HepG2 (cell line): Measurements from ENCODE around the gene PHKG2. TPM values are rescaled to one million over a fixed set of nuclear protein-coding genes. Genes with fewer than 3 reads are reported as not detected.
A peak's percentile ranks its signal among the peaks of the same experiment; 100 is the strongest.

Experiments used
- ETV5 ChIP-seq: IDR thresholded peaks from 2 replicates; pipeline ENCODE4 v1.6.1; 2018; ENCODE audit warnings: missing biosample characterization, missing genetic modification reagents, inconsistent platforms, borderline replicate concordance
- HOXA5 ChIP-seq: sonication (generic); formaldehyde crosslinking; IDR thresholded peaks from 2 replicates; pipeline ENCODE4 v1.4.0; 2020; ENCODE audit warnings: missing genetic modification reagents
- JUND ChIP-seq: sonication (generic); formaldehyde crosslinking; IDR thresholded peaks from 2 replicates; pipeline ENCODE4 v1.8.0; 2022; ENCODE audit warnings: mild to moderate bottlenecking, missing genetic modification reagents
- KAT7 ChIP-seq: IDR thresholded peaks from 2 replicates; pipeline ENCODE4 v1.6.1; 2018; ENCODE audit warnings: borderline replicate concordance, missing compliant biosample characterization
- PHF21A ChIP-seq: sonication (generic); formaldehyde crosslinking; IDR thresholded peaks from 2 replicates; pipeline ENCODE4 v1.5.0; 2020; ENCODE audit warnings: mild to moderate bottlenecking, missing genetic modification reagents
- RBM22 ChIP-seq: fragments of 200-400 bp; formaldehyde crosslinking; optimal IDR thresholded peaks from 2 replicates; pipeline ENCODE3; 2017; ENCODE audit warnings: mild to moderate bottlenecking, low read length, moderate library complexity
- STAG1 ChIP-seq: sonication (generic); formaldehyde crosslinking; IDR thresholded peaks from 2 replicates; pipeline ENCODE4 v1.4.0; 2020; ENCODE audit warnings: missing genetic modification reagents
- TGIF2 ChIP-seq: IDR thresholded peaks from 2 replicates; pipeline ENCODE4 v1.6.1; 2016; ENCODE audit warnings: control low read depth, missing compliant biosample characterization
- ZNF446 ChIP-seq: sonication (generic); formaldehyde crosslinking; IDR thresholded peaks from 2 replicates; pipeline ENCODE4 v1.5.0; 2020; ENCODE audit warnings: mild to moderate bottlenecking, missing genetic modification reagents
- ZNF607 ChIP-seq: sonication (generic); formaldehyde crosslinking; IDR thresholded peaks from 2 replicates; pipeline ENCODE4 v1.5.1; 2020; ENCODE audit warnings: missing genetic modification reagents, mild to moderate bottlenecking, borderline replicate concordance
- ZNF83 ChIP-seq: sonication (generic); formaldehyde crosslinking; IDR thresholded peaks from 2 replicates; pipeline ENCODE4 v1.4.0; 2020; ENCODE audit warnings: missing genetic modification reagents, mild to moderate bottlenecking, borderline replicate concordance
- polyA plus RNA-seq, 8 experiments: library from polyadenylated mRNA; depleted of rRNA in 3 of 8; stranded (reverse) in 7 of 8; unstranded in 1 of 8; fragments of >200 nt; fragmentation: Illumina TruSeq in 4 of 8; extraction: Trizol in 4 of 8; gene quantifications; 2 replicates each; pipeline versions ENCODE4 v1.2.1 to v1.2.3, GENCODE V29; 2011 to 2016; ENCODE audit warnings: low read depth in 4 of 8, missing spikeins in 1 of 8, mixed read lengths in 1 of 8; ENCODE audit not compliant: insufficient read depth in 1 of 8
- total RNA-seq, 5 experiments: library from RNA; depleted of rRNA; stranded (reverse); fragments of >200 nt; fragmentation: Illumina TruSeq; extraction: Trizol; gene quantifications; 2 replicates each; pipeline ENCODE4 v1.2.3, GENCODE V29; 2016; ENCODE audit warnings: low read depth in 1 of 5
- TF ChIP-seq, protein P1 (sequence below): sonication (generic); formaldehyde crosslinking; IDR thresholded peaks from 2 replicates; pipeline ENCODE4 v1.4.0; 2020; ENCODE audit warnings: missing genetic modification reagents, borderline replicate concordance
- TF ChIP-seq, protein P2 (sequence below): IDR thresholded peaks from 2 replicates; pipeline ENCODE4 v1.4.0; 2020; ENCODE audit warnings: mild to moderate bottlenecking, missing genetic modification reagents
- TF ChIP-seq, protein P3 (sequence below): sonication (generic); formaldehyde crosslinking; IDR thresholded peaks from 2 replicates; pipeline ENCODE4 v1.5.1; 2020; ENCODE audit warnings: mild to moderate bottlenecking, moderate library complexity, missing genetic modification reagents
- TF ChIP-seq, protein P4 (sequence below): IDR thresholded peaks from 2 replicates; pipeline ENCODE4 v1.6.1; 2016; ENCODE audit warnings: low read depth, missing genetic modification reagents, missing compliant biosample characterization

Gene PHKG2
- total and polyA plus RNA-seq, 2 of the 13 experiments (the other 11 are each of a cell fraction or from before 2014, with no cell fraction given), result 37.4 to 42.1 TPM

DNA sequence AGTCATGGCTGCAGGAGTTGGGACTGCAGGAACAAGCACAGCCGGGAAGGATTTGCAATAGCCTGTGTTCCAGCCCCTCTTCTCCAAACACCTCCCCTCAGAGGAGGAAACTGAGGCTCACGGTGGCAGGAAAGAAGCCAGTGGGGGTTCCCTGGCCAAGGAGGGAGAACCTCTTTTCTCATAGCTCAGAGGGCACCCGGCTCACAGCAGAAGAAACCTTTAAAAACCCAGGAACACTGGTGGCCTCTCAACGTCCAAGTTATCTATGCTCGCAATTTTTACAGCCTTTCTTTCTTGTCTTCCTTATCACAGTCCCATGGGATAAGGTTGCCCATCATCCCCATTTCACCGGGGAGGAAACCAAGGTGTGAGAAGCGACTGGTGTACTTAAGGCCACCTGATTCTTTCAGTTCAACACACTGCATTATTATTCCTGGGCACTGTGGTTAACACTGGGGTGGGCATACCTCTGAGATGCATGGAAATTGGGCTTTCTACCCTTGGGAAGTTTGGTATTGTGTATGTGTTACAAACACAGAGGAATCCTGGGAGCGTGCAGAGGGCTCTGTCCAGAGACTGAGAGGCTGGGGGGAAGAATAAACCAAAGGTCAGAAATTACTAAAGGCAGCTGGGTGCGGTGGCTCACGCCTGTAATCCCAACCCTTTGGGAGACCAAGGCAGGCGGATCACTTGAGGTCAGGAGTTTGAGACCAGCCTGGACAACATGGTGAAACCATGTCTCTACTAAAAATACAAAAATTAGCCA, 39.6 kb downstream of the PHKG2 start (continued):
- TF ChIP-seq JUND (CRISPR knock-in tag) (no peak), ZNF83 (CRISPR knock-in tag) (no peak), ETV5 (CRISPR knock-in tag) (no peak), HOXA5 (0 out of 2 replicates have a peak, but pooled peaks have one; percentile 7), STAG1 (CRISPR knock-in tag) (peak; percentile 8; the same call in 1 of the 2 replicates), KAT7 (CRISPR knock-in tag) (peak; percentile 61; the same call in 1 of the 2 replicates), TGIF2 (peak; percentile 56; the same call in 1 of the 2 replicates), RBM22 (peak; percentile 26), ZNF607 (CRISPR knock-in tag) (0 out of 2 replicates have a peak, but pooled peaks have one; percentile 22), ZNF446 (no peak), PHF21A (CRISPR knock-in tag) (peak; percentile 62)
- TF ChIP-seq, protein P1, sequence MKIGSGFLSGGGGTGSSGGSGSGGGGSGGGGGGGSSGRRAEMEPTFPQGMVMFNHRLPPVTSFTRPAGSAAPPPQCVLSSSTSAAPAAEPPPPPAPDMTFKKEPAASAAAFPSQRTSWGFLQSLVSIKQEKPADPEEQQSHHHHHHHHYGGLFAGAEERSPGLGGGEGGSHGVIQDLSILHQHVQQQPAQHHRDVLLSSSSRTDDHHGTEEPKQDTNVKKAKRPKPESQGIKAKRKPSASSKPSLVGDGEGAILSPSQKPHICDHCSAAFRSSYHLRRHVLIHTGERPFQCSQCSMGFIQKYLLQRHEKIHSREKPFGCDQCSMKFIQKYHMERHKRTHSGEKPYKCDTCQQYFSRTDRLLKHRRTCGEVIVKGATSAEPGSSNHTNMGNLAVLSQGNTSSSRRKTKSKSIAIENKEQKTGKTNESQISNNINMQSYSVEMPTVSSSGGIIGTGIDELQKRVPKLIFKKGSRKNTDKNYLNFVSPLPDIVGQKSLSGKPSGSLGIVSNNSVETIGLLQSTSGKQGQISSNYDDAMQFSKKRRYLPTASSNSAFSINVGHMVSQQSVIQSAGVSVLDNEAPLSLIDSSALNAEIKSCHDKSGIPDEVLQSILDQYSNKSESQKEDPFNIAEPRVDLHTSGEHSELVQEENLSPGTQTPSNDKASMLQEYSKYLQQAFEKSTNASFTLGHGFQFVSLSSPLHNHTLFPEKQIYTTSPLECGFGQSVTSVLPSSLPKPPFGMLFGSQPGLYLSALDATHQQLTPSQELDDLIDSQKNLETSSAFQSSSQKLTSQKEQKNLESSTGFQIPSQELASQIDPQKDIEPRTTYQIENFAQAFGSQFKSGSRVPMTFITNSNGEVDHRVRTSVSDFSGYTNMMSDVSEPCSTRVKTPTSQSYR (CRISPR knock-in tag), result no peak
- TF ChIP-seq, protein P2, sequence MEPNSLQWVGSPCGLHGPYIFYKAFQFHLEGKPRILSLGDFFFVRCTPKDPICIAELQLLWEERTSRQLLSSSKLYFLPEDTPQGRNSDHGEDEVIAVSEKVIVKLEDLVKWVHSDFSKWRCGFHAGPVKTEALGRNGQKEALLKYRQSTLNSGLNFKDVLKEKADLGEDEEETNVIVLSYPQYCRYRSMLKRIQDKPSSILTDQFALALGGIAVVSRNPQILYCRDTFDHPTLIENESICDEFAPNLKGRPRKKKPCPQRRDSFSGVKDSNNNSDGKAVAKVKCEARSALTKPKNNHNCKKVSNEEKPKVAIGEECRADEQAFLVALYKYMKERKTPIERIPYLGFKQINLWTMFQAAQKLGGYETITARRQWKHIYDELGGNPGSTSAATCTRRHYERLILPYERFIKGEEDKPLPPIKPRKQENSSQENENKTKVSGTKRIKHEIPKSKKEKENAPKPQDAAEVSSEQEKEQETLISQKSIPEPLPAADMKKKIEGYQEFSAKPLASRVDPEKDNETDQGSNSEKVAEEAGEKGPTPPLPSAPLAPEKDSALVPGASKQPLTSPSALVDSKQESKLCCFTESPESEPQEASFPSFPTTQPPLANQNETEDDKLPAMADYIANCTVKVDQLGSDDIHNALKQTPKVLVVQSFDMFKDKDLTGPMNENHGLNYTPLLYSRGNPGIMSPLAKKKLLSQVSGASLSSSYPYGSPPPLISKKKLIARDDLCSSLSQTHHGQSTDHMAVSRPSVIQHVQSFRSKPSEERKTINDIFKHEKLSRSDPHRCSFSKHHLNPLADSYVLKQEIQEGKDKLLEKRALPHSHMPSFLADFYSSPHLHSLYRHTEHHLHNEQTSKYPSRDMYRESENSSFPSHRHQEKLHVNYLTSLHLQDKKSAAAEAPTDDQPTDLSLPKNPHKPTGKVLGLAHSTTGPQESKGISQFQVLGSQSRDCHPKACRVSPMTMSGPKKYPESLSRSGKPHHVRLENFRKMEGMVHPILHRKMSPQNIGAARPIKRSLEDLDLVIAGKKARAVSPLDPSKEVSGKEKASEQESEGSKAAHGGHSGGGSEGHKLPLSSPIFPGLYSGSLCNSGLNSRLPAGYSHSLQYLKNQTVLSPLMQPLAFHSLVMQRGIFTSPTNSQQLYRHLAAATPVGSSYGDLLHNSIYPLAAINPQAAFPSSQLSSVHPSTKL, result peak; percentile 35; the same call in 1 of the 2 replicates
- TF ChIP-seq, protein P3, sequence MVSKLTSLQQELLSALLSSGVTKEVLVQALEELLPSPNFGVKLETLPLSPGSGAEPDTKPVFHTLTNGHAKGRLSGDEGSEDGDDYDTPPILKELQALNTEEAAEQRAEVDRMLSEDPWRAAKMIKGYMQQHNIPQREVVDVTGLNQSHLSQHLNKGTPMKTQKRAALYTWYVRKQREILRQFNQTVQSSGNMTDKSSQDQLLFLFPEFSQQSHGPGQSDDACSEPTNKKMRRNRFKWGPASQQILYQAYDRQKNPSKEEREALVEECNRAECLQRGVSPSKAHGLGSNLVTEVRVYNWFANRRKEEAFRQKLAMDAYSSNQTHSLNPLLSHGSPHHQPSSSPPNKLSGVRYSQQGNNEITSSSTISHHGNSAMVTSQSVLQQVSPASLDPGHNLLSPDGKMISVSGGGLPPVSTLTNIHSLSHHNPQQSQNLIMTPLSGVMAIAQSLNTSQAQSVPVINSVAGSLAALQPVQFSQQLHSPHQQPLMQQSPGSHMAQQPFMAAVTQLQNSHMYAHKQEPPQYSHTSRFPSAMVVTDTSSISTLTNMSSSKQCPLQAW (CRISPR knock-in tag), result peak; percentile 72
- TF ChIP-seq, protein P4, sequence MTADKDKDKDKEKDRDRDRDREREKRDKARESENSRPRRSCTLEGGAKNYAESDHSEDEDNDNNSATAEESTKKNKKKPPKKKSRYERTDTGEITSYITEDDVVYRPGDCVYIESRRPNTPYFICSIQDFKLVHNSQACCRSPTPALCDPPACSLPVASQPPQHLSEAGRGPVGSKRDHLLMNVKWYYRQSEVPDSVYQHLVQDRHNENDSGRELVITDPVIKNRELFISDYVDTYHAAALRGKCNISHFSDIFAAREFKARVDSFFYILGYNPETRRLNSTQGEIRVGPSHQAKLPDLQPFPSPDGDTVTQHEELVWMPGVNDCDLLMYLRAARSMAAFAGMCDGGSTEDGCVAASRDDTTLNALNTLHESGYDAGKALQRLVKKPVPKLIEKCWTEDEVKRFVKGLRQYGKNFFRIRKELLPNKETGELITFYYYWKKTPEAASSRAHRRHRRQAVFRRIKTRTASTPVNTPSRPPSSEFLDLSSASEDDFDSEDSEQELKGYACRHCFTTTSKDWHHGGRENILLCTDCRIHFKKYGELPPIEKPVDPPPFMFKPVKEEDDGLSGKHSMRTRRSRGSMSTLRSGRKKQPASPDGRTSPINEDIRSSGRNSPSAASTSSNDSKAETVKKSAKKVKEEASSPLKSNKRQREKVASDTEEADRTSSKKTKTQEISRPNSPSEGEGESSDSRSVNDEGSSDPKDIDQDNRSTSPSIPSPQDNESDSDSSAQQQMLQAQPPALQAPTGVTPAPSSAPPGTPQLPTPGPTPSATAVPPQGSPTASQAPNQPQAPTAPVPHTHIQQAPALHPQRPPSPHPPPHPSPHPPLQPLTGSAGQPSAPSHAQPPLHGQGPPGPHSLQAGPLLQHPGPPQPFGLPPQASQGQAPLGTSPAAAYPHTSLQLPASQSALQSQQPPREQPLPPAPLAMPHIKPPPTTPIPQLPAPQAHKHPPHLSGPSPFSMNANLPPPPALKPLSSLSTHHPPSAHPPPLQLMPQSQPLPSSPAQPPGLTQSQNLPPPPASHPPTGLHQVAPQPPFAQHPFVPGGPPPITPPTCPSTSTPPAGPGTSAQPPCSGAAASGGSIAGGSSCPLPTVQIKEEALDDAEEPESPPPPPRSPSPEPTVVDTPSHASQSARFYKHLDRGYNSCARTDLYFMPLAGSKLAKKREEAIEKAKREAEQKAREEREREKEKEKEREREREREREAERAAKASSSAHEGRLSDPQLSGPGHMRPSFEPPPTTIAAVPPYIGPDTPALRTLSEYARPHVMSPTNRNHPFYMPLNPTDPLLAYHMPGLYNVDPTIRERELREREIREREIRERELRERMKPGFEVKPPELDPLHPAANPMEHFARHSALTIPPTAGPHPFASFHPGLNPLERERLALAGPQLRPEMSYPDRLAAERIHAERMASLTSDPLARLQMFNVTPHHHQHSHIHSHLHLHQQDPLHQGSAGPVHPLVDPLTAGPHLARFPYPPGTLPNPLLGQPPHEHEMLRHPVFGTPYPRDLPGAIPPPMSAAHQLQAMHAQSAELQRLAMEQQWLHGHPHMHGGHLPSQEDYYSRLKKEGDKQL (CRISPR knock-in tag), result no peak
